Glomerular visceral epithelial cell (primary cell): ENCODE results near the gene AMIGO2.
A peak's percentile ranks its signal among the peaks of the same experiment; 100 is the strongest.
"Not testable (repeated sequence)": the region's sequence is repeated elsewhere in the genome, so short reads cannot be mapped to it uniquely, and the experiment has no call there.

ENCODE experiments used
- DNase-seq: peaks from one replicate; pipeline ENCODE4 v3.0.0-alpha.2; 2016; ENCODE audit errors: extremely low spot score

The AMIGO2 gene

GRCh38 chr12:47073951-47074350, 5.8 kb downstream of the AMIGO2 start:
- DNase-seq = no peak

- peak; percentile 29 for DNase-seq
Observed at GRCh38 chr12:47071241-47071852, 8.4 kb downstream of the AMIGO2 start.

- DNase-seq = no peak
Observed at GRCh38 chr12:47070310-47070709, 9.4 kb downstream of the AMIGO2 start.

GRCh38 chr12:47068539-47068938, 11.2 kb downstream of the AMIGO2 start:
- DNase-seq = no peak

- DNase-seq = no peak
Observed at GRCh38 chr12:47067771-47068431, 11.9 kb downstream of the AMIGO2 start.

GRCh38 chr12:47067176-47067575, 12.6 kb downstream of the AMIGO2 start:
- no peak for DNase-seq

- DNase-seq = no peak
Observed at GRCh38 chr12:47066278-47067025, 13.3 kb downstream of the AMIGO2 start.

GRCh38 chr12:47065546-47065945, 14.2 kb downstream of the AMIGO2 start:
- DNase-seq = no peak

GRCh38 chr12:47058640-47059039, 21.1 kb downstream of the AMIGO2 start:
- DNase-seq = not testable (repeated sequence)

GRCh38 chr12:47056944-47057343, 22.8 kb downstream of the AMIGO2 start:
- not testable (repeated sequence) for DNase-seq

GRCh38 chr12:47055856-47056255, 23.9 kb downstream of the AMIGO2 start:
- not testable (repeated sequence) for DNase-seq

GRCh38 chr12:47054659-47055058, 25.1 kb downstream of the AMIGO2 start:
- DNase-seq = no peak

GRCh38 chr12:47053961-47054360, 25.8 kb downstream of the AMIGO2 start:
- no peak for DNase-seq

- no peak for DNase-seq
Observed at GRCh38 chr12:47052274-47052673, 27.5 kb downstream of the AMIGO2 start.

- not testable (repeated sequence) for DNase-seq
Observed at GRCh38 chr12:47051291-47051690, 28.5 kb downstream of the AMIGO2 start.

GRCh38 chr12:47048541-47048940, 31.2 kb downstream of the AMIGO2 start:
- no peak for DNase-seq

GRCh38 chr12:47041327-47041726, 38.4 kb downstream of the AMIGO2 start:
- no peak for DNase-seq

- DNase-seq = no peak
Observed at GRCh38 chr12:47039756-47040155, 40.0 kb downstream of the AMIGO2 start.

GRCh38 chr12:47039079-47039478, 40.7 kb downstream of the AMIGO2 start:
- DNase-seq = no peak

GRCh38 chr12:47038270-47038748, 41.5 kb downstream of the AMIGO2 start:
- DNase-seq = peak; percentile 80

- DNase-seq = no peak
Observed at GRCh38 chr12:47035484-47035883, 44.3 kb downstream of the AMIGO2 start.

- DNase-seq = no peak
Observed at GRCh38 chr12:47034661-47035060, 45.1 kb downstream of the AMIGO2 start.
